ENCODE data around the gene NCS1. TPM values are rescaled to one million over a fixed set of nuclear protein-coding genes. Genes with fewer than 3 reads are reported as not detected.

The NCS1 gene
- total RNA-seq, 2 experiments from 2014 or later, result 0.17 TPM; not detected in 1

GRCh38 chr9:130137641-130138081, 34.5 kb upstream of the NCS1 start:
- Mint-ChIP-seq H3K4me1 (ENCODE audit: low read depth) (peaks cover 40% of the 10 kb centered on the region), H3K36me3 (ENCODE audit: low read depth) (peaks cover 29% of the 10 kb centered on the region), H3K9me3 (no peaks in the 10 kb centered on the region), H3K4me3 (no peak overlapping the region), H3K27ac (no peak overlapping the region), H3K27me3 (no peaks in the 10 kb centered on the region)
- Histone ChIP-seq H3K4me3 (ENCODE audit: low read length) (no peak overlapping the region), H3K4me1 (ENCODE audit: insufficient read depth, low read length) (peaks cover 26% of the 10 kb centered on the region), H3K27me3 (ENCODE audit: control insufficient read depth in 1 of 2, insufficient read depth in 2 of 2, low read length in 2 of 2) (no peaks in the 10 kb centered on the region), H3K9me3 (ENCODE audit: control insufficient read depth in 1 of 2, insufficient read depth in 1 of 2, low read length in 2 of 2) (peaks cover 0 to 9% of the 10 kb centered on the region in 2 experiments), H3K36me3 (ENCODE audit: insufficient read depth, low read length) (peaks cover 7% of the 10 kb centered on the region), H3K27ac (ENCODE audit: low read depth in 1 of 2, low read length in 2 of 2) (no peak overlapping the region)
- DNase-seq, result no peak
- ATAC-seq (ENCODE audit: poor library complexity), result no peak
- intact Hi-C loops (cut with DNase I, micrococcal nuclease), result no loop called here
- ChIA-PET POLR2A (no interaction called here), CTCF (no interaction called here)
- TF ChIP-seq CTCF (IDR thresholded peaks at IDR 0.05), result no peak

GRCh38 chr9:130138171-130138653, 34.0 kb upstream of the NCS1 start:
- DNase-seq, result peak in 3 of 14 experiments; percentile 23 to 52 (median 41)
- Mint-ChIP-seq H3K4me1 (ENCODE audit: low read depth) (peaks cover 40% of the 10 kb centered on the region), H3K27me3 (no peaks in the 10 kb centered on the region)

GRCh38 chr9:130138791-130139190, 33.4 kb upstream of the NCS1 start:
- ATAC-seq (ENCODE audit: poor library complexity) (peak; percentile 92), DNase-seq (peak in 8 of 14 experiments; percentile 2 to 47 (median 16))
- no peak for TF ChIP-seq CTCF (IDR thresholded peaks at IDR 0.05)
- Histone ChIP-seq H3K4me1 (ENCODE audit: insufficient read depth, low read length) (peaks cover 29% of the 10 kb centered on the region), H3K27me3 (ENCODE audit: control insufficient read depth in 1 of 2, insufficient read depth in 2 of 2, low read length in 2 of 2) (peaks cover 0 to 2% of the 10 kb centered on the region in 2 experiments), H3K27ac (ENCODE audit: low read depth in 1 of 2, low read length in 2 of 2) (no peak overlapping the region), H3K4me3 (ENCODE audit: low read length) (no peak overlapping the region), H3K36me3 (ENCODE audit: insufficient read depth, low read length) (peaks cover 7% of the 10 kb centered on the region), H3K9me3 (ENCODE audit: control insufficient read depth in 1 of 2, insufficient read depth in 1 of 2, low read length in 2 of 2) (peaks cover 0 to 14% of the 10 kb centered on the region in 2 experiments)
- no peaks in the 10 kb centered on the region for H3K9me3 Mint-ChIP-seq
- peaks cover 3% of the 10 kb centered on the region for H3K27me3 Mint-ChIP-seq
- H3K4me1 Mint-ChIP-seq (ENCODE audit: low read depth), result peaks cover 45% of the 10 kb centered on the region
- peaks cover 21% of the 10 kb centered on the region for H3K36me3 Mint-ChIP-seq (ENCODE audit: low read depth)
- intact Hi-C loops (cut with DNase I, micrococcal nuclease), result no loop called here
- peak overlapping the region; percentile 28 for H3K27ac Mint-ChIP-seq
- CTCF ChIA-PET, result interaction anchor here (0.7 kb wide), 1 partner anchor 413 kb away, joined by 3 read pairs; no protein-coding TSS in a partner anchor
- peak overlapping the region; percentile 26 for H3K4me3 Mint-ChIP-seq
- POLR2A ChIA-PET, result interaction anchor here (1.1 kb wide), 1 partner anchor 10 kb away, joined by 5 read pairs; no protein-coding TSS in a partner anchor

More at GRCh38 chr9:130138171-130138653, 34.0 kb upstream of the NCS1 start:
- no peak for ATAC-seq (ENCODE audit: poor library complexity)
- Mint-ChIP-seq H3K27ac (peak overlapping the region; percentile 28), H3K9me3 (no peaks in the 10 kb centered on the region), H3K4me3 (peak overlapping the region; percentile 26), H3K36me3 (ENCODE audit: low read depth) (peaks cover 27% of the 10 kb centered on the region)
- intact Hi-C loops (cut with DNase I, micrococcal nuclease), result no loop called here
- Histone ChIP-seq H3K4me1 (ENCODE audit: insufficient read depth, low read length) (peaks cover 26% of the 10 kb centered on the region), H3K4me3 (ENCODE audit: low read length) (no peak overlapping the region), H3K27me3 (ENCODE audit: control insufficient read depth in 1 of 2, insufficient read depth in 2 of 2, low read length in 2 of 2) (no peaks in the 10 kb centered on the region), H3K27ac (ENCODE audit: low read depth in 1 of 2, low read length in 2 of 2) (no peak overlapping the region), H3K36me3 (ENCODE audit: insufficient read depth, low read length) (peaks cover 7% of the 10 kb centered on the region), H3K9me3 (ENCODE audit: control insufficient read depth in 1 of 2, insufficient read depth in 1 of 2, low read length in 2 of 2) (peaks cover 0 to 9% of the 10 kb centered on the region in 2 experiments)
- CTCF ChIA-PET, result interaction anchor here (0.7 kb wide), 1 partner anchor 412 kb away, joined by 3 read pairs; no protein-coding TSS in a partner anchor
- no peak for TF ChIP-seq CTCF (IDR thresholded peaks at IDR 0.05)
- POLR2A ChIA-PET, result interaction anchor here (1.1 kb wide), 1 partner anchor 10 kb away, joined by 5 read pairs; no protein-coding TSS in a partner anchor

Data from CD4-positive, alpha-beta T cell (primary cell).